Measurements from ENCODE around the gene DGKB.

DGKB gene

DNA sequence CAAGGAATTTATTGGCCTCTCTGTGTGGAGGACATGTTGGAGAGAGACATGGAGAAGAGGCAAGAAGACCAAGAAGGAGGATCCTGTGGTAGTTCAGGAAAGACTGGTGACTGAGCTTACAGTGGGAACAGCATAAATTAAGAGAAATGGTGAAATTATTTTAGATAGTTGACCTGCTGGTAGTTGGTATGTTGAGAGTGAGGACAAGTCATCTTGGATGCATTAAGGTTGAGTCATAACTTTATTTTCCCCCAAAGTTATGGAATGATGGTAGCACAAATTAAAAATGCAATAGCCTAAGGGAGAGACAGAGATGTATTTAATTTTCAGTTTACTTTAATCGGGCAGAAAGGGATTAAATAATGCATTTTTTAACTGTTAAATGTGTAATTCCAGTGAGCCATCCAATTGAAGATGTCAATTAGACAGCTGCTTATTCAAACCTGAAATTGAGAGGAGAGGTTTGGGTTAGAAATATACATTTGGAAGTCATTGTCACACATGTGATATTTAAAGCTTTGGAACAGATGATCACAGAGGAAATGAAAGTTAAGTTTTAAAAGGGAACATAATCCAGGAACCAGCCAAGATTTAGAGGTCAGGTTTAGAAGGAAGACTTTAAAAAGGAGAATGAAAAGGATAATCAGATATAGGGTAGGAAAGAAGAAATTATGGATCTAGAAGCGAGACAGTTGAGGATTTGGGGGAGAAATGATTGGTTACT, 80.6 kb downstream of the DGKB start:
- no peak overlapping the region for H3K4me3 ChIP-seq
- TF ChIP-seq, protein P1, sequence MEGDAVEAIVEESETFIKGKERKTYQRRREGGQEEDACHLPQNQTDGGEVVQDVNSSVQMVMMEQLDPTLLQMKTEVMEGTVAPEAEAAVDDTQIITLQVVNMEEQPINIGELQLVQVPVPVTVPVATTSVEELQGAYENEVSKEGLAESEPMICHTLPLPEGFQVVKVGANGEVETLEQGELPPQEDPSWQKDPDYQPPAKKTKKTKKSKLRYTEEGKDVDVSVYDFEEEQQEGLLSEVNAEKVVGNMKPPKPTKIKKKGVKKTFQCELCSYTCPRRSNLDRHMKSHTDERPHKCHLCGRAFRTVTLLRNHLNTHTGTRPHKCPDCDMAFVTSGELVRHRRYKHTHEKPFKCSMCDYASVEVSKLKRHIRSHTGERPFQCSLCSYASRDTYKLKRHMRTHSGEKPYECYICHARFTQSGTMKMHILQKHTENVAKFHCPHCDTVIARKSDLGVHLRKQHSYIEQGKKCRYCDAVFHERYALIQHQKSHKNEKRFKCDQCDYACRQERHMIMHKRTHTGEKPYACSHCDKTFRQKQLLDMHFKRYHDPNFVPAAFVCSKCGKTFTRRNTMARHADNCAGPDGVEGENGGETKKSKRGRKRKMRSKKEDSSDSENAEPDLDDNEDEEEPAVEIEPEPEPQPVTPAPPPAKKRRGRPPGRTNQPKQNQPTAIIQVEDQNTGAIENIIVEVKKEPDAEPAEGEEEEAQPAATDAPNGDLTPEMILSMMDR (IDR thresholded peaks at IDR 0.05), result no peak
- DNase-seq (ENCODE audit: low spot score), result no peak
- no peak overlapping the region for H3K27ac ChIP-seq

DNA sequence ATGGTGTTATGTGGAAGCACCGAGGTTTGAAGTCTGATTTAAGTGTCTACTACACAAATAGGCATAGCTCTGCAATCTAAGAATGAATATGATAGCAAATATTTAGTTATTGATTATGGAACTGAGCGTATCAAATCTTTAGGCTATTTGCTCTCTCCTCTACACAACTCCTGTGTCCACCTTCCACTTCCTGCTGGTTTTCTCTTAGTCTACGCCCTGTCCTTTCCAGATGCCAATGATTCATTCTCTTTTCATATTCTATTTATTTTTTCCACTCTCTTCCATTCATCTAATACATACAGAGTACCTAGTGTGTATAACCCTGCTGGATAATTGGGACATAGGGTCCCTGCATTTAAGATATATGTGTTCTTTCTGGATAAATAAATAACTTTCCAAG, 83.7 kb downstream of the DGKB start:
- Histone ChIP-seq H3K27ac (no peak overlapping the region), H3K4me3 (no peak overlapping the region)
- DNase-seq (ENCODE audit: low spot score), result no peak
- TF ChIP-seq, protein P1 (IDR thresholded peaks at IDR 0.05), result no peak

DNA sequence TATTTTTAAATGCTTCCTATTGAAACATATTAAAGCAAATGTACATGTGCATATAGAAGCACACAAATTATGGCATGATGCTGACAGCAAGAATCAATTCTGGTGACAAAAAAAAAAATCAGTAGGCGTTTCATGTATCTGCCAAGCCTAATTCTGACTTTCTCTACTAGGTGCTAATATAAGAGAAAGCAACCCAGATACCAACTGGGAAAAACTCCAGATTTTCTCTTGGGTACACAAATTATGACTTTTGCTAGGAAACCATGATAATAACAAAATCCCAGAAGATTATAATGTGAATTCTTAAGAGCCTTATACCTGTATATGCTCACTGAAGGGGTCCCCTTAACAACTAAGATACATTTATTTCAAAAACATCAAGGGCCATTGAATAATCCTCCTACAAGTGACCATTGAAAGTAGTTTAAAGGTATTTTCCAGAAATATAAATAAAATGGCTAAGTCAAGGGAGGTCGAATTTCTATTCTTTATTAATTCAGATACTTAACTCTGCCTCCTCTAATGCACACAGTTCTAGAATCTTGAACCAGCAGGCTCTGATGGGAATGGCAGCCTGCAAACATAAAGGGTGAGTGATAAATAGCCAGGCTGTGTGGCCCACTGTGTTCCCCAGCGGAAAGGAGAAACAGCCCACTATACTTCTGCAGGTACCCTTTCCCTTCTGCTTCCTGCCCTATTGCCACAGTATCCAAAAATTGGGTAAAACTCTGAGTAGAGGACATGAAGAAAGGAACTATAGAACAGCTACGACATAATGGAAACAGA, 84.5 kb downstream of the DGKB start:
- DNase-seq (ENCODE audit: low spot score), result no peak
- no peak overlapping the region for H3K4me3 ChIP-seq

DNA sequence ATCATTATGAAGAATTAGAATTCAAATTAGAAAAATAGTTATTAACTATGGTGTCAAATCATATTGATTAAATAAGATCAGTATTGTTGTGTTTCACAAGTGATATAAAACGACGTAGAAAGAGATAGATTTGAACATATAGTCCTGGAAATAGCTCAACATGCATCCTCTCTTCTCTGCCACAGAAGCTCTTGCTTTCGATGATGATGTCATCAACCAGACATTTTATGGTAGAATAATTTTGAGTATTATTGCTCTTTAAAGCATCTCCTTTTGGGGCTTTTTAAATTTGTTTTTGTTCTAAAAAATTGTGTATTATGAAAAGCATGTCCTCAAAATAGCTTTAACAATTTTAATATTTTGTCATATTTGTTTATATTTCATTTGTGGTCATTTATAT, 95.0 kb downstream of the DGKB start:
- TF ChIP-seq, protein P1 (IDR thresholded peaks at IDR 0.05), result no peak

More for the DNA sequence above, 84.5 kb downstream of the DGKB start:
- H3K27ac ChIP-seq, result no peak overlapping the region
- TF ChIP-seq, protein P1 (IDR thresholded peaks at IDR 0.05), result no peak

DNA sequence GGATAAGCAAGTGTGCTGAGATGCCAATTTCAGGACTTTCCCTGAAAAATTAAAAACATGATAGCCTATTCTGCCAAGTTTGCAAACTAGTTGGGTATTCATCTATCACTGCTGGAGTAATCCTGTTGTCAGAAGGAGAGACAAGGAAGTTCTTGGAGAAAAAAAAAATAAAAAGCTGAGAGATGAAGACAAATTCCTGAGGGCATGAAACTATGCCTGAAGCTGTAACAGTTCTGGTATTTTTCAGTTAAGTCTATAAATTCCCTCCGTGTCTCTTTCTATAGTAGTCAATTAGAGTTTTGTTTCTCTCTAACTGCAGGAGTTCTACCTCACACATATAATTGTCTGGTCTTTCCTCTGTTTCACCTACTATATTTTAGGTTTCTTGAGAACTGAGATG, 95.7 kb downstream of the DGKB start:
- no peak for DNase-seq (ENCODE audit: low spot score)
- Histone ChIP-seq H3K27ac (no peak overlapping the region), H3K4me3 (no peak overlapping the region)
- TF ChIP-seq, protein P1 (IDR thresholded peaks at IDR 0.05), result no peak

More for the DNA sequence above, 95.0 kb downstream of the DGKB start:
- Histone ChIP-seq H3K27ac (no peak overlapping the region), H3K4me3 (no peak overlapping the region)
- DNase-seq (ENCODE audit: low spot score), result no peak

DNA sequence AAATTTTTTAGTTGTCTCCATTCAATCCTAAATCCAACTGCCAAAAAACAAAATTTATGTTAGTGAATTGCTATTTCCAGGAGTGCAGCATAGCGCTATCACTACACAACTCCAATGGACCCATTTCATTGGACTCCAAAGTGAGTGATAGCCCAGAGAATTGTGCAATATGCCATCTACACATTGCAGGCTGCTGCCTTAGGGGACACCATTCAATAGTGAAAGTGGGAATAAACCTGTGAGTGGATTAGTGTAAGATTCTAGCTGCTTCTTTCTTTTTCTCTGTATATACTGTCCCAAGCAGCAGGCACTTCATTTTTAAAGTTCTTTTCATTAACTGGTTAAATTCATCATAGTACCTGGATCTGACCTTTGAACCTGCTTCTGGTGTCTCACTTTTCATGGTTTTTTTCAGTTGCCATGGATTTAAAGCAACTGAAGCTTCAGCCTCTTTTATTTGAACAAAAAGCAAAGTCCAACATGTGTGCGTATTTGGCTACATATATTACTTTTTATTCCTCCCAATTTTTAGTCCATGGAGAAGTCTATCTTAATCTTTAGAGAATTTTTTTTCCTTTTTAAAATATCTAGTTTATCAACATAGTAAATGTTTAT, 97.3 kb downstream of the DGKB start:
- Histone ChIP-seq H3K27ac (no peak overlapping the region), H3K4me3 (no peak overlapping the region)
- TF ChIP-seq, protein P1 (IDR thresholded peaks at IDR 0.05), result no peak
- DNase-seq (ENCODE audit: low spot score), result no peak
